Measurements from ENCODE around the gene GLCE. TPM values are rescaled to one million over a fixed set of nuclear protein-coding genes. Genes with fewer than 3 reads are reported as not detected.
"Not testable (repeated sequence)": the region's sequence is repeated elsewhere in the genome, so short reads cannot be mapped to it uniquely, and the experiment has no call there.

The GLCE gene
- total RNA-seq, 1 donor: 17.7 TPM

- no peak for DNase-seq (ENCODE audit: low read depth)
- TF ChIP-seq CTCF (IDR thresholded peaks at IDR 0.05; ENCODE audit: insufficient read depth, low read depth, low read length): no peak
- no peak overlapping the region for H3K4me3 ChIP-seq (ENCODE audit: low read depth, low read length)
Observed at GRCh38 chr15:69163141-69163669, 2.8 kb downstream of the GLCE start.

GRCh38 chr15:69164807-69165636 lies 4.6 kb downstream of the GLCE start:
- TF ChIP-seq CTCF (IDR thresholded peaks at IDR 0.05; ENCODE audit: insufficient read depth, low read depth, low read length): no peak
- no peak overlapping the region for H3K4me3 ChIP-seq (ENCODE audit: low read depth, low read length)
- peak; percentile 87 for DNase-seq (ENCODE audit: low read depth)

- TF ChIP-seq CTCF (IDR thresholded peaks at IDR 0.05; ENCODE audit: insufficient read depth, low read depth, low read length): no peak
- no peak for DNase-seq (ENCODE audit: low read depth)
- H3K4me3 ChIP-seq (ENCODE audit: low read depth, low read length): no peak overlapping the region
Observed at GRCh38 chr15:69165637-69166025, 5.2 kb downstream of the GLCE start.

DNA sequence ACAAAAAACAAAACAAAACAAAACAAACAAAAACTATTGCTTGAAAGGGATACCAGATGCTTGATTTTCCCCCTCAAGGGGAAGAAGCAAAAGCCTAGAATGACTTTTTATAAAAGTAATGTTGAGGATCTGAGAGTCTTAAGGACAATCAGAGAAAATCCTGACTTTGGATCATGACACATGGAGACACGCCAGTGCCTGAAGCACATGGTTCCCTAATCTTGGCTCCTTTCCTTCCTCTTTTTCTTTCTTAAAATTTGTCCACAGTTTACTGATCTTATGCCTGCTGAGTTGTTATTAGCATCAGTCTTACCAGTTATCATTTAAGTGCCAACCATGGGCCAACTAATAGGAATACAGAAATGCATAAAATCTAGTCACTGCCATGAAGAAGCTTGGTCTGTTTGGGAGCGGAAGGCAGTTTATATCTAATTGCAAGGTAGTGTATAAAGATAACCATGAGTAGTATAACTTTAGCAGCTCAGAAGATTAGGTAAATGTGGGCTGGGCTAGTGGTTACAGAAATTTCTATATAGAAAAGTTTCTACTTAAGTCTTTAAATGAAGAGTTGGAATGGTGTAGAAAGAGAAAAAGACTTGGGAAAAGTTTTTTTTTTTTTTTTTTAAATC lies 6.9 kb downstream of the GLCE start:
- TF ChIP-seq CTCF (IDR thresholded peaks at IDR 0.05; ENCODE audit: insufficient read depth, low read depth, low read length): no peak
- no peak overlapping the region for H3K4me3 ChIP-seq (ENCODE audit: low read depth, low read length)
- DNase-seq (ENCODE audit: low read depth): no peak

- H3K4me3 ChIP-seq (ENCODE audit: low read depth, low read length); DNase-seq (ENCODE audit: low read depth): not testable (repeated sequence)
Observed at GRCh38 chr15:69168361-69168760, 7.9 kb downstream of the GLCE start.

- not testable (repeated sequence) for DNase-seq (ENCODE audit: low read depth); H3K4me3 ChIP-seq (ENCODE audit: low read depth, low read length)
Observed at GRCh38 chr15:69169540-69169939, 9.1 kb downstream of the GLCE start.

GRCh38 chr15:69170597-69170996 lies 10.2 kb downstream of the GLCE start:
- no peak for TF ChIP-seq CTCF (IDR thresholded peaks at IDR 0.05; ENCODE audit: insufficient read depth, low read depth, low read length)
- DNase-seq (ENCODE audit: low read depth): no peak
- no peak overlapping the region for H3K4me3 ChIP-seq (ENCODE audit: low read depth, low read length)

All from fibroblast of villous mesenchyme (primary cell).